ENCODE data around the gene KDM5C.
"Not testable (repeated sequence)": the region's sequence is repeated elsewhere in the genome, so short reads cannot be mapped to it uniquely, and the experiment has no call there.

The KDM5C gene

DNA sequence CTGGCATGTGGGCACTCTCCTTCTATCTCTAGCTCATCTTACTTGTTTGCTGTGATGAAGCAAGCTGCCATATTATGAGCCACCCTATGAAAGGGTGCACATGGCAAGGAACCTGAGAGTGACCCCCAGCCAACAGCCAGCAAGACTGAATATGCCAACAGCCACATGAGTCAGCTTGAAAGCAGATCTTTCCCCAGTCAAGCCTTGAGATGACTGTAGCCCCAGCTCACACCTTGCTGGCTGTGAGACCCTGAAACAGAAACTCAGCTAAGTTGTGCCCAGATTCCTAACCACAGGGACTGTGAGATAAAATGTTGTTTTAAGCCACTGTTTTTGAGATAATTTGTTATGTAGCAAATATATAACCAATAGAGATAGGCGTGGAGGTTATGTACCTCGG is 36.2 kb downstream of the KDM5C start:
- no peak for DNase-seq

- no peak for DNase-seq
These were observed 38.7 kb downstream of the KDM5C start for GRCh38 chrX:53186351-53186750.

DNA sequence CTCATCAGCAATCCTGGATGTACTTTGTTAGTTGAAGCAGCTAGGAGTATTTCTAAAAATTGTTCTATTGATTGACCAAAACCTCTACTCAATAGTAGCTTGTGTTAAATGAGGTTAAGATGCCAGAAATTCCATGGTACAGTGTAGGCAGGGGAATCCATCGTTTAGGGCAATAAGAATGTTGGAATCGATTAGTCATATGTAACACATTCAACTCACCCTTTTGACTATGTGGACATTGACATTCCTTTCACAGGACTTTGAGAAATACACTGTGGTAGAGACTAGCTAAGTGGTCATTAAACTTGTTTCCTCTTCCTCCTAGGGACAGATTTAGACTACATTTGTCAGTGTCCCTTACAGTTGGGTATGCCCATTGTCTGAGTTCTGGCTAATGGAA is 40.2 kb downstream of the KDM5C start:
- no peak for DNase-seq

DNA sequence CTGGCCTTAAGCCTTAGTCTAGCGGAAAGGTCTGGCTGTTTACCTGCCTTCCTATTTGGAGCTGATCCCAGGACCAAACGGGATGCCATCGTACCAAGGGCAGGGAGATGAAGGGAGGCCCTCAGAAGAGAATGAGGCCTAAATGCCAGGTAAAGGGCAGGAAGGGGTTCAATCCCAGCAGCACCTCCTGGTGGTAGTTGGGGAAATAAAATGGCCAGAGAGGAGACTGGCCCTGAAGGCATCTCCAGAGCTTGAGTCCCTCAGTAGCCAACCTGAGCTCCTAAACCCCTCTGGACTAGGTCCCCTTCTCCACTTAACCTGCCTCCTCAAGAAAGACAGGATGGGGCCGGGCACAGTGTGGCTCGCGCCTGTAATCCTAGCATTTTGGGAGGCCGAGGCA is 53.7 kb downstream of the KDM5C start:
- no peak for DNase-seq

DNA sequence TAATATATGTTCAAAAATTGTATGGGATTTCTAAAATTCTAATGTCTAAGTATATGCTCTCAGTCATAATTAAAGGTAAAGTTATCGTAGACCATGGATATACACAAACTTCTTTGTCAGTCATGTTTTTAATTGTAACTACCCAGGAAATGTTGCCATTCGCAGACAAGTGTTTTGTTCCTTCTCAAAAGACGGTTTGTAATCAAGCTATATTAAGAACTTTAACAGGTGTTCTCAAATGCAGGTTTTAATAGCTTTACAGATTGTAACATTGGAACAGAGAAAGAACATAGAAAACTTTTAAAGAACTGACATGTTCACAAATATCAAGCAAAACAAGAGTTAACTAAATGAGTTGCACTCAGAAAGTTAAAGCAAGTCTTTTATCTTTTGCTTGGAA is 58.9 kb downstream of the KDM5C start:
- DNase-seq: no peak

DNA sequence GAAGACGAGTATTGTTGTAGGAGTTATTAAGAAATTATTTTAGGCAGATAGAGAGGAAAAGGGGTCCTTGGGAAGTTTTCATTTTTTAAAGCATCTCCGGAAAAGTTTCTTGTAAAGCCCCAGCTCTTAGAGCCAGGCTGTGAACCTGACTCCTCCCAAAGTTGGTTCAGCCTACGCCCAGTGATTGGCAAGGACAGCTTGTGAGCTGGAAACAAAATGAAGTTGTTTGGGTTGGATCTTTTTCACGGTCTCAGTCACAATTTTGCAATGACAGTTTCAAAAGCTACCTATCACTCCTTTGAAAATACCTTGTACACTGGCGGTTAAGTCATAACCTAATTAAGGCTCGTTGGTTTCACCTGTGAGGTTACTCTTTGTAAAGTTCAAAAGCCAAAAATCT is 60.4 kb downstream of the KDM5C start:
- DNase-seq: not testable (repeated sequence)

- DNase-seq: no peak
These were observed 61.6 kb downstream of the KDM5C start for GRCh38 chrX:53163436-53163835.

GRCh38 chrX:53160297-53160983 is 64.6 kb downstream of the KDM5C start:
- DNase-seq: no peak

DNA sequence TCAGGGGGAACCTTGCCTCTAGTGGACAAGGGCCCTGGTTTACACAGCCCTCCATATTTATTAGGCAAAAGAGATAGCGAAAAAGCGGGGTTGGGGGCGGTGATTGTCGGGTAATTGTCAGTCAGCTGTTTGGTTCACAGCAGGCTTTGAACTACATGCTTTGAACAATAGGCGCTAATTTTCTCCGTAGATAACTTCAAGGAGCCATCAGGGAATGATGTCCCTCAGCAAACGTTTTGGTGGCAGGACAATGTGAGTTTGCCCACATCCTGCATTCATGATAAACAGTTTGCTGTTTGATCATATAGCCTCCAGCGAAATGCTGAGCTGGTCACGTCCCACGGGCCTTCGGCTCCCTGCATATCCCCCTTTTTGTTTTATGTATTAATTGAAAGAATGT is 65.8 kb downstream of the KDM5C start:
- no peak for DNase-seq

GRCh38 chrX:53156207-53156596 is 68.8 kb downstream of the KDM5C start:
- DNase-seq: no peak

- DNase-seq: no peak
These were observed 69.3 kb downstream of the KDM5C start for GRCh38 chrX:53155512-53156206.

DNA sequence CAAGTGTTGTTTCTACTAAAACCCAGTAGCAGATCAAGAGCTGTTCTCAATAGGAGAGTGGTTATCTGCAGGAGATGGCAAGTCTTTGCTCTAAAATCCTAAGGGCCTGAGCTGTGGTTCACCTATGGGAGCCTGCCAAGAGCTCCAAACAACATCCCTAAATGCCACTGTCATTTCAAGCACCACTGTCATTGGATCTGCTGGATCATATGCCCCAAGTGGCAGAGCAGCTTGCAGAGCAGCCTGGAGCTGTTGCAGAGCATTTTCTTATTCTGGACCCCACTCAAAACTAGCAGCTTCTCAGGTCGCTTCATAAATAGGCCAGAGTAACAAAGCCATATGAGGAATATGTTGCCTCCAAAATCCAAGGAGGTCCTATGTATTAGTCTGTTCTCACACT is 71.4 kb downstream of the KDM5C start:
- DNase-seq: no peak

Data from activated CD8-positive, alpha-beta memory T cell treated with anti-CD3 and anti-CD28 coated beads, Interleukin-2, amount 50 U/mL, for 4 hours (primary cell).